Esophagus squamous epithelium (tissue), 4 donors: ENCODE results near the gene PIM1.
A peak's percentile ranks its signal among the peaks of the same experiment; 100 is the strongest.

Source experiments
- CTCF ChIP-seq, 6 experiments: fragments of 450-650 bp in 4 of 6; fragments of 200-600 bp in 2 of 6; sonication (generic) in 2 of 6; IDR thresholded peaks; one replicate each; pipeline ENCODE4 v1.5.1; 2016 to 2019; ENCODE audit warnings: antibody characterized with exemption in 6 of 6, mild to moderate bottlenecking in 4 of 6, moderate library complexity in 4 of 6
- POLR2A ChIP-seq, 4 donors: fragments of 450-650 bp; IDR thresholded peaks; one replicate each; pipeline ENCODE4 v1.6.1; 2017; ENCODE audit warnings: antibody characterized with exemption in 4 of 4, mild to moderate bottlenecking in 4 of 4, moderate library complexity in 3 of 4

DNA sequence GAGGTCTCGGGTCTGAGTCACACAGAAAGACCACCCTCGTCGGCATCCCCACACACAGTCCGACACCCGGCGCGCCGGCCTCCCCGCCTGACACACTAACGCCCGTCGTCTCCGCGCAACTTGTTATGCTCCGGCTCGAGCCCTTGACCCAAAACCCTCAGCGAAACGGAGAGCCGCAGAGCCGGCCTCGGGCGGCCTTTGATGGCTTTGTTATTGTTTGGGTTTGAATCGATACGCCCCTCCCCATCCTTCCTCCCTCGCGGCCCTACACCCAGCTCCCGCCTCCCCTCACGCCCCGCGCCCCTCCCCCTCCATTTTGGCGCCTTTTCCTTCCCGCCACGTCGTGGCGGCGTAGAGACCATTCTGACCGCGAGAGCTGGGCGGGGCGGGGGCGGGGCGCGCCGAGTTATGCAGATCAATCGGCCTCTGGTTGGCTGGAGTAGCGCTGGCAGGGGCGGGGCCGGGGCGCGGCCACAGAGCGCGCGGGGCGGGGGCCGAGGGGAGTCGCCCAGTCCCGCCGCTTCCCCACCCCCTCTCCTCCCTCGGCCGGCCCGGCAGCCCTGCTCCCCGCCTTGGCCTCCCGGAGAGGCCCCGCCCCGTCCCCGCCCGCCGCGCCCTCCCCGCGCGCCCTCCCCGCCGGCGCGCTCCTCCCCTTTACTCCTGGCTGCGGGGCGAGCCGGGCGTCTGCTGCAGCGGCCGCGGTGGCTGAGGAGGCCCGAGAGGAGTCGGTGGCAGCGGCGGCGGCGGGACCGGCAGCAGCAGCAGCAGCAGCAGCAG lies at the start of gene PIM1:
- peak in 2 of 6 experiments; percentile 6 to 11 for TF ChIP-seq CTCF (IDR thresholded peaks at IDR 0.05)
- peak in 3 of 4 donors; percentile 83 to 98 (median 97) for TF ChIP-seq POLR2A (IDR thresholded peaks at IDR 0.05)
